GM19025 (cell line): ENCODE results near the gene DDOST.

Experiments used
- ATAC-seq: cut with Tn5 transposase; IDR thresholded peaks from one replicate; pipeline ENCODE4 v1.9.1; 2021; ENCODE audit warnings: mild to moderate bottlenecking, low read depth, moderate library complexity; ENCODE audit not compliant: unreplicated experiment

Gene DDOST

DNA sequence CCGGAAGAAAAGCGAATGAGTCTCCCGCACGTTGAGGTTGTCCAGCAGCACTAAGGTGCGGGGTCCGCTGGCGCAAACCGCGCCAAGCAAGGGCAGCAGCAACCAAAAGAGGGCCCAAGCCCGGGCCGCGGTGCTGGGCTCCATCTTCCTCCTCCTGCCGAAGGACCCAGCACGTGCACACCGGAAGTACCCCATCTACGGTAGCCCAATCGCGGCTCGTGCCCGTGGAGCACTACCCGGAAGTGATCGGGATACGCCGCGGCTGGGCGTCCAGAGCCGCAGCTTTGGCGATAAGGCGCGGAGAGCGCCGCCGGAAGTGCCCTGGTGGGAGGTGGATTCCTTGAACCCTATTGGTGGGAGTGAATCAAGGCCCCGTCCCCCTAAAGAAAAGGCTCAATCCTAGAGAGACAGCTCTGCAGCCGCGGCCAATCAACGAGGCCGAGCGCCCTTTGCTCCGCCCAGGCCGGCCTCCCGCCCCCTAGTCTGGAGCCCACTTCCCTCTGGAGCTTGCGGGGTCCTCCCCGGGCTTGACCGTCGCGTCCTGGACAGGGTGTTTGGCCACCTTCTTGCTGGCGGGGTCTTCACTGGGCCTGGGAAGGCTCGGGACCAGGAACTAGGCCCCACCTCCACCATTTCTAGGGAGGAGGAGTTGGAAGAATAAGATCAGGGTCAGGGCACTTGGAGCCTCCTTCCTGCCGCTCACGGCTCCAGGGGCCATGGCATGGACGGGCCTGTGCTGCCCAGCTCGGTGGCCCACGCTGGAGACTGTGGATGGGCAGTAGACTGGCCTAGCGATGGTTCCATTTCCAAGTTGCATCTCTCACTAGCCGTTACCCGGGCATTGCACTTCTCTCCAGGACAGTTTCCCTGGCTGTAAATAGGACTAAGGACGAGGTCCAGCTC is at the start of gene DDOST:
Gene DDOST, minus strand, starts transcription at position 163 of the 903 bp plus-strand sequence. Its CDS starts 19 bp downstream, at position 144.
- peak; percentile 95 for ATAC-seq

DNA sequence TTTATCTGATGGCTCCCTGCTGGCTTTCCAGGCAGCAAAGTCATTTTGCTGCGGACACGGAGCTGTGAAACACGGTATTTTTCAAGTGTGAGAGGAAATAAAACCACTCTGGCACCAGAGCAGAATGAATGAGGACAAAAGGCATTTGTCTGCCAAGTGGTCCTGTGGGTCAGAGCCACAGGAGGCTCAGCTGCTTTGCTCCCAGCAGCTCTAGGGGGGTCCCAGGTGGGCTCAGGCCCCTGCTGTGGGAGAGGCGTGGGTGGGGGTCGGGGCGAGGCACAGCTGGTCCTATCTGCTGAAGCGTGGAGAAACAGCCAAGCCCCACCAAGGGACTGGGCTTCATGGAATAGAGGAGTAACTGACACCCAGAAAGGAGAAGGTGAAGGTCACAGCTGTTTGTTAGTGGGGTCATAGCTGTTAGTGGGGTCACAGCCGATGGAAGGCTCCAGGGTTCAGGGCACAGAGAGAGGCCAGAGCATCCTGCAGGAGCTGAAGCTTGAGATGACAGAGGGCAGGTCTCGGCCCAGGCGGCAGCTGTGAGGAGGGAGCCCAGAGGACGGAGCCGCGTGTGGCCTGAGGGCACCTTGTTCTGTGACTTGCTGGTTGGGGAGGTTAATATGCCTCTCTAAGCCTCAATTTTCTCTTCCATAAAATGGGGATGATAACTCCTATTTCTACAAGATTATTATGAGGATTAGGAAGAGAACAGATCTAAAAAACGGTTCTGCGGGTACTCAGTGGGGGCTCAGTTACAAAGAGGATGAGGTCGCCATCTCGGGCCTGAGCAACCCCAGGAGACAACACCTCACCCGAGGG is 49.5 kb upstream of the DDOST start:
- ATAC-seq, result no peak

DNA sequence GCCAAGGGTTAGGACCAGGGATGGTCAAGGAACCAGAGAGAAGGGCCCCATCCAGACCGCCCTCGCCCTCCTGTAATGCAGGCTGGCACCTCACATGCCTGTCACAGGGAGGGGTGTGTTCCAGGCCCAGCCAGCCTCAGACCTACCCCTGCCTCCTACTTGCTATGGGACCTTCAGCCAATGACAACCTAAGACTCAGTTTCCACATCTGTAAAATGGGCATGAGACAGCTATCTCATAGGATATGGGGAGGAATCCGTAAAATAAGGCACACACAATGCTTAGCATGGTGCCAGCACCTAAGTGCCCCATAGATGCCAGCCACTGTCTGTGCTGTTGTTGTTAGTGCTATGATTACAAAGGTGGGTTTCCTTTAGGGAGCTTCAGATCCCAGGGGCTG is 48.7 kb upstream of the DDOST start:
- ATAC-seq, result no peak

DNA sequence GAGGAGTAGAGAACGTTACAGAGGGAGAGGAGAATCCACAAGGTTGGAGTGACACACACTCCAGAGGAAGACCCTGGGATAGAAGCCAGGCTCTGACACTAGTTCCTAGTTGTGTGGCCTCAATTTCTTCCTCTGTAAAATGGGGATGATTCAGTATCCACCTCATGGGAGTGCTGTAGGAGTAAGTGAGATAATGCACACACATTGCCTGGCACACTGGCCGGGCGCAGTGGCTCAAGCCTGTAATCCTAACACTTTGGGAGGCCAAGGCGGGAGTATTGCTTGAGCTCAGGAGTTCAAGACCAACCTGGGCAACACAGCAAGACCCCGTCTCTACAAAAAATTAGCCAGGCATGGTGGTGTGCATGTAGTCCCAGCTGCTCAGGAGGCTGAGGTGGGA is 47.7 kb upstream of the DDOST start:
- ATAC-seq, result no peak

DNA sequence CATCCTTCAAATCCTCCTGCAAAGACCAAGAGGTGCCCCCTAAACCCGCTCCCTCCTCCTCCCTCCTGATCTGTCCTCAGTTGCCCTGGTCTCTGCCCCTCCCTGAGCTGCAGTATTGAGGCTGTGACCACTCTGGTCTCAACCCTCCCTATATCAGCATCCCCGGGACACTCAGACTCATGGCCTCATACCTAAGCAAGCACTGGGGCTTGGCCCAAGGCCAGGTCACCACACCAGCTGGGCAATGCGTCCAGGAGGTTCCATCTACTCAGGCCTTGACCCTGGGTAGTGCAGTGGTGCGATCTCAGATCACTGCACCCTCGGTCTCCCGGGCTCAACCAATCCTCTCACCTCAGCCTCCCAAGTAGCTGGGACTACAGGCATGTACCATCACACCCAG is 46.9 kb upstream of the DDOST start:
- no peak for ATAC-seq

DNA sequence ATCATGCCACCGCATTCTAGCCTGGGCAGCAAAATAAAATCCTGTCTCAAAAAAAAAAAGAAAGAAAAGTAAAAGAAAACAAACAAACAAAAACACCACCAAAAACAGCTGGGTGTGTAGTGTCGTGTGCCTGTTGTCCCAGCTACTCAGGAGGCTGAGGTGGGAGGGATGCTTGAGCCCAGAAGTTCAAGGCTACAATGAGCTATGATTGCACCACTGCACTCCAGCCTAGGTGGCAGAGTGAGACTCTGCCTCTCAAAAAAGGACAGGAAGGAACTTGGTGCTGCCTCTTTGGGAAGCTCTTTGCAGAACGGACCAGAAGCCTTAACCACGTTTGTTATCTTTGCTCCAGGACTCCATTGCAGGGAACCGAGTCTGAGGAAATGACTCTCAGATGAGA is 45.7 kb upstream of the DDOST start:
- no peak for ATAC-seq

DNA sequence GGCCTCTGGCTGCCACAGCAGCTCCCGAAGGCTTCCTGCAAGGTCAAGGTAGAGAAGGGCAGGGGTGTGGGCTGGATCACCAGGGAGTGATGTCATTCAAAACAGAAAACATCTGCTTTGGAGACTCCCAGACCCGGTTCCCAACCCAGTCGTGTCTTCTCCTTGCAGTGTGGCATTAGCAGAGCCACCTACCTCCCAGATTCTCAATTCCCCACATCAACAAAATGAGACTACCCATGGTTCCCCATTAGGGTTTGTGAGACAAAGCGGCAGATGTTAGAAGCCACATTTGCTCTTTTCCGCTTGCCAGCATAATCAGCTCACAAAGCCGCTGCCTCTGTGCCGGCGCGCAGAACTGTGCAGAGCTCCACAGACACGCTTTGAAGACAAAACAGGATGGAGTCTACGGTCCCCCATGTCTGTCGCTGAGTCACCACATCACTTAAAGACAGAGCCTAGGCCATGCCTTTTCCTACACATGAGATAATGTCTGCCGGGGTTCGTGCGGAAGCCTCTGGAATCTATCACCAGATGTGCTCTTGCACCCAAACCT is 44.1 kb upstream of the DDOST start:
- ATAC-seq, result no peak

DNA sequence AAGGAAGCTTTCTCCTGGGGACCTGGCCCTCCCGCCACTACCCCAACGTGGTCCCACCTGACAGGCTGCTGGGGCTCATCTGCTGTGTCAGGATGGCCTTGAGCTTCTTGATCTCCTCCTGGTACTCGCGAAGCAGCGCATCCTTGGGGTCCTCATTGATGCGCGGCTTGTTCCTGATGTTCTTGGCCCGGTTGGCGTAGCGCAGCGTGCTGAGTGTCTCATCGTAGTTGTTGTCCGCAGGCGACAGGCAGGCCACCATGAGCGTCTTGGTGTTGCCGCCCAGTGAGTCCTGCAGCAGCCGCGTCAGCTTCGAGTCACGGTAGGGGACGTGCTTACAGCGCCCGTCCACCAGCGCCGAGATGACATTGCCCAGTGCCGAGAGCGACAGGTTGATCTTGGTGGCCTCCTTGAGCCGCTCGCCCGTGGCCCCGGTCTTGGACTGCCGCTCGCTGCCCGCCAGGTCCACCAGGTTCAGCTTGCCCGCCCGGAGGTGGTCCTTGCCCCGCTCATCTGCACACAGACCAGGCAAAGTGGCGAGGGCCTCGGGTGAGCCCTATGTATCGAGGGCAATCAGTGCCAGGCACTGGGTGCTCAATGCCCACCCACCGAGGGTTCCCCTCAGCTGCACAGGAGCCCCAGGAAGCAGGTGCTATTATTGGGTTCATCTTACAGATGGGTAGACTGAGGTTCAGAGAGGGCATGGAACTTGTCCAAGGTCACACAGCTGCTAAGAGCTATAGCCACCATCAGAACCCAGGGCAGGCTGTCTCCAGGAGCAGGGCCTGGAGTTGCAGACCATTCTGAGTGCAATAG is 43.4 kb upstream of the DDOST start:
- no peak for ATAC-seq

DNA sequence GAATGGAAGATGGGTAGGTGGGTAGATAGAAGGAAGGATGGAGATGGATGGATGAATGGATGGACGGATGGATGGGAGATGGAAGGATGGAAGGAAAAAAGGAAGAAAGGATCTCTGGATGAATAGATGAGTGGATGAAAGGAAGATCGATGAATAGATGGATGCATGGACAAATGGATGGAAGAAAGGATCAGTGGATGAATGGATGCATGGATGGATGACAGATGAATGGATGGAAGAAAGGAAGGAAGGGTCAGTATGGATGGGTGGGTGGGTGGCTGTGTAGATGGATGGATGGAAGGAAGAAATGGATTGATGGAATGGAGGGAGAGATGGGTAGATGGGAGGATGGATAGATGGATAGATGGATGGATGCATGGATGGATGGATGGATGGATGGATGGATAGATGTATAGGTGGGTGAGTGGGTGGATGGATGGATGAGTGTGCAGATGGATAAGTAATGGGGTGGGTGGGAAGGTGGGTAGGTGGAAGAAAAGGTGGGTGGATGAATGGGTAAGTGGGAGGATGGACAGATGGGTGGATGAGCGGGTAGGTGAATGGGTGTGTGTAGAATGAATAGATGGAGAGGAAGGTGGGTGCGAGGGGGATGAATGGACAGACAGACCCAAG is 42.1 kb upstream of the DDOST start:
- ATAC-seq, result no peak

DNA sequence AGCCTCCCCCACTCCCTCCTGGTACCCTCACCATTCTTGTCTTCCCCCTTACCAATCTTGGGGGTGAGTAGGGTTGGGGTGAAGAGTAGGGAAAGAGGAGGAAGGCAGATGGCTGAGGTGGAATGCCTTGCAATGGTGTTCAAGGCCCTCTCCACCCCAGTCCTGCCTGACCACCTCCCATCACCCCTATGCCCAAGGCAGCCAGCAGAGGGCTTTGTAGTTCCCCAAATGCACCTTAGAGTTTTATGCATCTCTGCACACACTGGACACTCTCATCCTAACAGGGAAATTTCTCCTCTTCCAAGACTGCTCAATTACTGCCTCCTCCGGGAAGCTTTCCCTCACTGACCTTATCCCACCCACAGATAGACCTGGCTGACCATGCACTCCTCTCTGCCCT is 41.2 kb upstream of the DDOST start:
- no peak for ATAC-seq

DNA sequence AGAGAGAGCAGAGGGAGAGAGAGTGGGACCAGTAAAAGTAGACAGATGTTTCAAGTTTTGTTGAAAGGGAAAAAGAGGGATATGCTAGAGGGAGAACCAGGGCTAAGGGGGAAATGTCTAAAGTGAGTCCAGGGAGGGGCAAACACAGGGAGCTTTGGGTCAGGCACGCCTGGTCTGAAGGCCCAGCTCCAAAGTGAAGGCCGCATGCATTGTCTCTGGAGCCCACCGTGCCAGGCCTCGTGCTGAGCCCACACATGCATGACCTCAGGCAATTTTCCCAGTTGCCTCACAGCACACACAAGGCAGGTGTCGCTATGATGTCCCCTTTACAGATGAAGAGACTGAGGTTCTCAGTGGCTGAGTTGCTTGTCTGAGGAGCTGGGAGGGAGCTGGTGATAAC is 40.7 kb upstream of the DDOST start:
- ATAC-seq, result no peak

DNA sequence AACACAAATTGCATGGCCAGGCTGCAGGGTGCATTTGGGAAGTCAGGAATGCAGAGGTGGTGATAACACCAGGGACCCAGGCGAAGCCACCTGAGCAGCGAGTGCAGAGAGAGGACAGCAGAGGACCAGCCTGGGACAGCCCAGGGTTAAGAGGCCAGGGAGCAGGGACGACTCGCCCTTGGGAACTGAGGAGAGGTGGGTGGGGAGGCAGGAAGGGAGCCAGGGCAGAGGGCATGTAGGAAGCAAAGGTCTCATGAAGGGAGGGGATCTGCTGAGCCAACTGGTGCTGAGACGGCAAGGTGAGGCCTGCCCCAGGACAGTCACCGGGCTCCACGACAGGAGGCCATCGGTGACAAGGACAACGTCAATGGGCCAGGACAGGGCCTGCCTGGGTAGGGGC is 40.3 kb upstream of the DDOST start:
- ATAC-seq, result no peak

DNA sequence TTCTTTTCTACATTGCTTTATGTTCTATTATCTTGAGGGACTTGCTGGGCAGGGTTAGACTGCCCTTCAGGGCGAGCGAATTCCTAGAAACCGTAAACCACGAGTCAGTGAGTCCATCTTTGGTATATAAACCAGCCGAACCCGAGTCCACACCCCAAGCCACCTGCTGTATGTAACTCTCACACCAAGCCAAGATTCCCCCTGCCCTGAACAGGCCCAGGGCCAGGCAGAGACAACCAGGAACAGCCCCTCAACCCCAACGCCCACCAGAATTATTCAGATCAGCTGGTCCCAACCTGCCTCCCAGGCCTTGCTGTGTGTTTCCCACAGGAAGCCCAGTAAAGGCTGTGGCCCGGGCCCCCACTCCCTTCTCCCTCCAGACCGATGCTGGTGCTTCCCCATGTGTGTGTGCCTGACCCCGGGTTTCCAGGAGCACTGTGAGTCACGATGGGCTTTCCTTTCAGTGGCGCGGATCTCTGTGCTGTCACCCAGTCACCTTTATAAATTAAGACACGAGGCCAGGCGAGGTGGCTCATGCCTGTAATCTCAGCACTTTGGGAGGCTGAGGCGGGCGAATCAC is 39.6 kb upstream of the DDOST start:
- no peak for ATAC-seq

DNA sequence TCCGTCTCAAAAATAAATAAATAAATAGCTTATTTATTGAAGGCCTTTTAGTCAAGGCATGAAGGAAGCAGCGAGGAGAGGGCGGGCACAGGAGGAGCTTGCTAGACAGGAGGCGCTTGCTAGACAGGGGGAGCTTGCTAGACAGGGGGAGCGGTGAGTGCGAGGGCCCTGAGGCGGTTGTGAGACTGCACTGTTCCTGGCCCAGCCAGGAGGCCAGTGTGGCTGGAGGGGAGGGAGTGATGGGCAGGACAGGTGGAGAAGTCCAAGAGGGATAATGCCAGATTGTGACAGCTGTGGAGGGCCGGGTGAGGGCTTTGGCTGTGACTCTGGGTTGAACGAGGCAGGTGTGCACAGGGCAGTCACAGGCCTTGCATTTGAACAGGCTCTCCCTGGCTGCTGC is 38.4 kb upstream of the DDOST start:
- no peak for ATAC-seq

DNA sequence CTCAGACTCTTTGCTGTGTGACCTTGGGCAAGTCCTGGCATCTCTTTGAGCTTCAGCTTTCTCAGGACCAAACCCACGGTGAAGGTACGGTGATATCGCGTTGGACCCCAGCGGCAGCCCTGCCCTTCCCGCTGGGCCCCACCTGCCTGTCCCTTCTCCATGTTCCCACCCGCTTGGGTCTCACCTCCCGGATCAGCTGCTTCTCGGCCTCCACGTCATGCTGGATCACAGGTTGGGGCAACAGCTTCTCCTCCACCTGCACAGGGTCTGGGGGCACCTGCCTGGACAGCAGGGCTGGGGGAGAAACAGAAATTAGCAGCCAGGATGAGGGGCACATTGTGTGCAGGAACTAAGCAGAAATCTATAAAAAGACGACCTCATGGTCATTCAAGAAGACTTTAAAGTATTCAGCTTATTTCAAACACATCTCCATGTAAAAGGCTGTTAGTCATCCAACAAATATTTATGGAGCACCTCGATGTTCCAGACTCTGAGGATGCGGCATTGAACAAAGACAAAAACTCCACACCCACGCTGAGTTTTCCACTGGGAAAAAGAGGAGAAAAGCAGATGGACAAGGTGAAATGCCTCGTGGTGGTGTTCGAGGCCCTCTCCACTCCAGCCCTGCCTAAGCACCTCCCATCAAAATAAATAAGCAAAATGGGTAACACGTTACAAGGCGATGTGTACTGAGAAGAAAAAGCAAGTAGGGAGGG is 37.2 kb upstream of the DDOST start:
- no peak for ATAC-seq

DNA sequence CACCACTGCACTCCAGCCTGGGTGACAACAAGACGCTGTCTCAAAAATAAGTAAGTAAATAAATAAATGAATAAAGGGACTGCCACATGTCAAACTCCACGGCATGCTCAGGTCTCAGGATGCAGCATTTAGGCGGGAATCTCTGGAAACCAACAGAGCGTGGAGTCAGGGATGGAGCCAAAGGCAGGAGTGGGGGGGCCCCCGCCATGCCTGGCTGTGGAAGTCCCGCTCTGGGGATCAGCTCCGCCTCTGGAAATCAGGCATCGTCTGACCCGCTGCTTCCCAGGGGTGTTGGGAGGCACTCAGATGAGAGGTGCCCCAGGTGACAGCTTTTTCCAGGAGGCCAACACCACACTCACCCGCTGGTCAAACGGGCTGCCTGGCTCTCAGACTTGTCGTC is 36.4 kb upstream of the DDOST start:
- no peak for ATAC-seq

DNA sequence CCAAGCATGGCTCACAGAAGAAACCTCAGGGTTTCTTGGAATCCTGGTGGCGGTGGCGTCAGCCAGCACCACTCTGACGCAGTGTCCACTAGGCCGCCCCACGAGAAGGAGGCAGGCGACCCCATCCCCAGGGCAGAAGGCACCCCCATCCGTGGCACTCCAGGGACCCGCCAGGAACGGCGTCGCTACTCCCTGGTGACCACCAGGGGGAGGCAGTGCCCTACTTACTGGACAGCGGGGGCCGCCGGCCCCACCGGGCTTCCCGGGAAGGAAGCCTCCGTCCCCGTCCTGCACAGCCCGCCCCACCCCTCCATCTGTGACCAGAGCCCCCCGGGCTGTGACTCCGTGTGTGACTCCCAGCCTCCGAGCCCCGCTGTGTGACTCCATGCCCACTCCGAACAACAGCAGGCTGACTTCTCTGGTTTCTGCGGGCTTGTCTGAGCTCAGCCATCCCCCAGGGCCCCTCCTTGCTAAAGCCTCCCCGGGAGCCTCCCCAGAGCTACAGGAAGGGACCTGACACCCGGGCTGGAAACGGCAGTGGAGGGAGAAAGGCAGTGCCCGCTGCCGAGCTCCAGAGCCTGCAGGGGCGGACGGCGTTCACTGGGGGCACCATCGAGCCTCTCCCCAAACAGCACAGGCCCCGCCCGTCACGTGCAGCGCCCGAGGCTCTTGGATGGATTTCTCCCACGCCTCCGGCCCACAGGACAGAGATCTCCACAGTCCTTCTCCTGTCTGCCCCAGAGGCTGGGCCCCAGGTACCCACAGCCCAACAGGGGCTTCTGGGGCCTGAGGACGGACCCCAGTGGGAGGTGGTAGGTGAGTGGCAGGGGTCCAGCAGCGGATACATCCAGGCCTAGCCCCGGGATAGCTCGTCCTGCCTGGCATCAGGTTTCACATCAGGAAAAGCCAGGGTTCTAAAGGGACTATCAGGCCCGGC is 35.5 kb upstream of the DDOST start:
- ATAC-seq, result no peak

DNA sequence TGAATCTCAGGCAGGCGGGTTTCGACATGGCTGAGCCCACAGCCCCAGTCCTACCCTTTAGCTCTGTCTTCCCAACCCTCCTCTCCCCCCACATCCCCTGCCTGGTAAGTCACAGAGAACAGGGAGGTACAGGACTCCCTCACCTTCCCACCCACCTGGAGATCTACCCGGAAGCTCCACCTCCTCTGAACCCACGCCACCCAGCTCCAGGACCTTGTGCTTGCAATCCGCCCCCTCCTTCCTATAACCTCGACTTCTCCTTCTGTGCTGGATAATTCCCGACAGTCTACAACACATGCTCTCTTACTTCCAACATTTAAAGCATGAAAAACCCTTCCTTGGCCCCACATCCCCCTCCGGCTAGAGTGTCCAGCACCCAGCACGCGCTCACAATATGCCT is 34.3 kb upstream of the DDOST start:
- ATAC-seq, result no peak
